Epithelial cell of prostate (primary cell): Measurements from ENCODE around the gene LRRC8C.
"Not testable (repeated sequence)": the region's sequence is repeated elsewhere in the genome, so short reads cannot be mapped to it uniquely, and the experiment has no call there.

ENCODE experiments used
- DNase-seq: peaks from one replicate; pipeline ENCODE4 v3.0.0-alpha.2; 2011; ENCODE audit warnings: low read depth, low spot score
- H3K27ac ChIP-seq: fragments of 450-650 bp; 2 replicates; pipeline ENCODE4 v1.5.1; 2017; ENCODE audit warnings: mild to moderate bottlenecking

Gene LRRC8C

GRCh38 chr1:89632657-89633247 lies at the start of gene LRRC8C:
LRRC8C (plus strand) TSS chr1:89633120; CDS start chr1:89686474, 53,354 bp downstream.
- H3K27ac ChIP-seq: peak within 1 kb of the TSS; percentile 93
- DNase-seq: no peak

GRCh38 chr1:89584211-89584610 lies 48.7 kb upstream of the LRRC8C start:
- no peak overlapping the region for H3K27ac ChIP-seq
- DNase-seq: no peak

- H3K27ac ChIP-seq: no peak overlapping the region
- no peak for DNase-seq
These were observed 48.1 kb upstream of the LRRC8C start for GRCh38 chr1:89584781-89585180.

- DNase-seq: no peak
- H3K27ac ChIP-seq: no peak overlapping the region
These were observed 45.2 kb upstream of the LRRC8C start for GRCh38 chr1:89587729-89588161.

DNA sequence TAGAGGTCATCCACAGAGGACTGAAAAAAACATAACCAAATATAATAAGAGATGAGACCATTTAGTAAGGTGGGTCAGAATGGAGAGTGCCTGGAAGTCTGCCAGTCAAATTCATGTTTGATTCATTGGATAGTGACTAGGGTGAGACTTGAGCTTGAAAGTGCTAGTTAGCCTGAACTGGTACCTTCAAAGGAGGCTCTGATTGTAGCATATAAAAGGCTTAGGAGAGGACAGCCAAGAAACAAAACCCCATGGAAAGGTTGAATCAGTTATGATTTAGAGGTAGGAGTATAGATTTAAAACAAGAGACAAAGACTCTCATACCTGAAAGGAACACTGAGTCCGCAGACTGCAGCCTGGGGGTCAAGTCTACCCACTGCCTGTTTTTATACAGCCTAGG lies 44.4 kb upstream of the LRRC8C start:
- no peak for DNase-seq
- no peak overlapping the region for H3K27ac ChIP-seq

DNA sequence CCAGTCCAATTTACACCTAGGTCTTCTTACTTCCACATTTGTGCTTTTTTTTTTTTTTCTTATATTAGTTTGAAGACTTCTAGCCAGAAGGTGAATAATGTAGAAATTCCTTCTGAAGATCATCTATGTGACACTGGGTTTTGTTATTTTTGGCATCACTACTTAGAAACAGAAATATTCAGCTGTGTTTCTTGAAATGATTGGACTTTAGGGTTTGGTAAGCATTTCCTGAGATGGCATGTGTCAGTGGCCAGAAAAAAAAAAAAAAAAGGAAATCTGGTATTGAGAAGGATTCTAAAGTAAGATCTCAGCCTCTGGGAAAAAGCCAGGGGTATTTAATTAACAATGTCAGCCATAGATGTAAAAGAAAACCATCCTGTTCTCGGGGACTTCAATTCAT lies 43.4 kb upstream of the LRRC8C start:
- no peak for DNase-seq
- H3K27ac ChIP-seq: no peak overlapping the region

DNA sequence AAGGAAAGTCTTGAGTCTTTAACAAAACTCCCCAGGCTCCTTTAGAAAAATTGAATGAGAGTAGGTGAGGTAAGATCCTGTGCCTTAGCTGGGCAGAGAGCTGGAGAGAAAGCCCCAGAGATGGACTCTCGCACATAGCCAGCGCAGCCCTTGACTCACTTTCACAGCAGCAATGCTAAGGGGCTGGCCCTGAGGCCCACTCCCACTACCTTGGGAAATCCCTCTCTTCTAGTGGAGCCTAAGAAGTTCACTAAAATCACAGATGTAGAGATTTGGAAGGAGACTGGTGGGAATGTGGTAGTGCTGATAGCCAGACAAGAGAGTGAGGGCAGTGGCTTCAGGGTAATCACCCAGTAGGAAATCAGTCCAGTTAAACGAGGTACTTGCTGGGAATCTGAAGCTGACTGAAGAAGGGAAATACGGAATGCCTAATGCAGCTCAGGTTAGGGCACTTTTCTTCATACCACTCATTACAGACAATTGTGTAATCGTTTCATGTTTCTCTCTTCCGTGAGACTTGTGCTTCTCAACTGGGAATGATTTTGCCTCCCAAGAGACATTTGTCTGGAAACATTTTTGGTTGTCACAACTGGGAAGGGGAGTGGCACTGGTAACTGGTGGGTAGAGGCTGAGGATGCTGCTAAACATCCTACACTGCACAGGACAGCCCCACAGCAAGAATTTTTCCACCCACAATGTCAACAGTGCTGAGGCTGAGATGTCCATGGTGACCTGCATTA lies 42.4 kb upstream of the LRRC8C start:
- DNase-seq: no peak
- no peak overlapping the region for H3K27ac ChIP-seq

DNA sequence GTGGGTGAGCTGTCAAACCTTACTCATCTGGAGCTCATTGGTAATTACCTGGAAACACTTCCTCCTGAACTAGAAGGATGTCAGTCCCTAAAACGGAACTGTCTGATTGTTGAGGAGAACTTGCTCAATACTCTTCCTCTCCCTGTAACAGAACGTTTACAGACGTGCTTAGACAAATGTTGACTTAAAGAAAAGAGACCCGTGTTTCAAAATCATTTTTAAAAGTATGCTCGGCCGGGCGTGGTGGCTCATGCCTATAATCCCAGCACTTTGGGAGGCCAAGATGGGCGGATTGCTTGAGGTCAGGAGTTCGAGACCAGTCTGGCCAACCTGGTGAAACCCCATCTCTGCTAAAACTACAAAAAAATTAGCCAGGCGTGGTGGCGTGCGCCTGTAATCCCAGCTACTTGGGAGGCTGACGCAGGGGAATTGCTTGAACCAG lies 40.0 kb upstream of the LRRC8C start:
- DNase-seq: not testable (repeated sequence)
- H3K27ac ChIP-seq: peak overlapping the region; percentile 44

DNA sequence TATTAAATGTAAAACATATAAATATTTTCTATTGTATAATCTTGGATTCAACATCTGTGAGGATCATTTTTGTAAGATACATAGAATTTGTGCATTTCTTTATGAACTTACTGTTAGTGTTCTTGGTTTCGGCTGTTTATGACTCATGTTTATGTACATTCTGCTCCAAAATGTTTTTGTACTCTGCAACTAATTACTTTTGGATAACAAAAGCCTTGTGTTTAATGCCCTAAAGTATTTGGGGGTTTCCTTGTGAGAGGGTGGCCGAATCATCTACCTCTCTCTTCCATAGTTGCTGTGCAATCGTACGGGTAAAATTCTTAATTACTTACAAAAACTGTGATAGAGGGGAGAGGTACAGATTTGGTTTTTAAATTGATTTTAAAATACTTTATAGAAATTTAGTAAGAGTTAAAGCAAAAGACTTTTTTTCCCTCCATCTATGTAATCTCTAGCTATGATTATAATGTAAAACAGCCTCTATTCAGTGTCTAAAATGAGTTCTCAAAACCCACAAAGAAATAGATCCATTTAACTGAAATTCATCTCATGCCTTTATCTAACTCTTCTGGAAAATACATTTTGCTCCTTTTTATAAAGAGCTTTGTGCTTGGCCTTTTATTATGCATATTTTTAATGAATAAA lies 38.7 kb upstream of the LRRC8C start:
- no peak for DNase-seq
- no peak overlapping the region for H3K27ac ChIP-seq

- no peak for DNase-seq
- no peak overlapping the region for H3K27ac ChIP-seq
These were observed 36.2 kb upstream of the LRRC8C start for GRCh38 chr1:89596698-89597097.

DNA sequence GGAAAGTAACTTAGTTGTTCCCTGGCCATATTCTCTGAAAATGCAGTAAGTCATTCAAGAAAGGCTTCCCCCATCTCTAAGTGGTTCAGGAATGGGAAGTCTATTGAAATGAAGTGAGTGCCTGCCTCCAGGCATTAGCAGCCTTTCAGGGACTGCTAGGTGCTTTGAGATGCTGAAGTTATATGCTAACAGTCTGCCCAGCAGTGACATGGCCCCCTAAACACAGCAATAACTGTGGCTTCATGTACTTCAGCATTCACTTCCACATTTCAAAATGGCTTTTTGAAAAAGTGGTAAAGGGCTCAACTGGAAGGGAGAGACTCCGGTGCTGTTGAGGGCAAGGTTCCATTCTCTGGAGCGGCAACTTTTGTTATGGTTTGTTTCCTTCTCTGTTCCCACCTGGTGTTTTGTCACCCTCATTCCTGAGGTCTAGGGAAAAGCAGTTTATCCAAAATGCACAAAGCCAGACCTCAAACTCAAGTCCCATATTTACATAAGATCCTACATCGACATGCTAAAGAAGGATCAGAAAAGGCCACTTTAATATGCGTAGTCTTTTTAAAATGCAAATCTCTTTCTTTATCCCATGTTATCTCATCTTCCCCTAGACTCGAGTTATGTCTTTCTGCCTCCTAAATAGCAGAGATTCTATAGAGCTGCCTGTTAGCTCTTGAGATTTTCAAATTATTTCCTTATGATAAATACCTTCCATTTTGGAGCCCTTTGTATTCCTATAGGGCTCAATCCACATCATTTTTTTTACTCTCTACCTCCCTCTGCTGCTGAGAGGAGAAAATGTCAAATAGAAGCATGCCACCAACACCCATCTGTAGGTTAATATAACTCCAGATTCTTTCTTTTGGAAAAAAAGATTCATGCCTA lies 34.2 kb upstream of the LRRC8C start:
- no peak overlapping the region for H3K27ac ChIP-seq
- no peak for DNase-seq

DNA sequence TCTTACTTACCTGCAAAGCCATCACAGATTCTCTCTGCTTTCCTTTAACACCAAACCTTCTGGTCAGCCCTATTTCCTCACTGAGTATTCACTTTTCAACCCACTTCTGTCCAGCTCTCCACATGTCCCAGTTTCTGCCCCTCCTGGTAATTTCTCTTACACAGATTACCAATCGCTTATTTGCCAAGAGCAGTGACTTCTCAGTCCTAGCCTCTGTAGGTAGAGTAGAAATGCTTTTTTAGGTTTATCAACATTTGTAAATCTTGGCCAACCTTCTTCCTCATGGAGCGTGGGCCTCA lies 33.6 kb upstream of the LRRC8C start:
- DNase-seq: no peak
- H3K27ac ChIP-seq: no peak overlapping the region

DNA sequence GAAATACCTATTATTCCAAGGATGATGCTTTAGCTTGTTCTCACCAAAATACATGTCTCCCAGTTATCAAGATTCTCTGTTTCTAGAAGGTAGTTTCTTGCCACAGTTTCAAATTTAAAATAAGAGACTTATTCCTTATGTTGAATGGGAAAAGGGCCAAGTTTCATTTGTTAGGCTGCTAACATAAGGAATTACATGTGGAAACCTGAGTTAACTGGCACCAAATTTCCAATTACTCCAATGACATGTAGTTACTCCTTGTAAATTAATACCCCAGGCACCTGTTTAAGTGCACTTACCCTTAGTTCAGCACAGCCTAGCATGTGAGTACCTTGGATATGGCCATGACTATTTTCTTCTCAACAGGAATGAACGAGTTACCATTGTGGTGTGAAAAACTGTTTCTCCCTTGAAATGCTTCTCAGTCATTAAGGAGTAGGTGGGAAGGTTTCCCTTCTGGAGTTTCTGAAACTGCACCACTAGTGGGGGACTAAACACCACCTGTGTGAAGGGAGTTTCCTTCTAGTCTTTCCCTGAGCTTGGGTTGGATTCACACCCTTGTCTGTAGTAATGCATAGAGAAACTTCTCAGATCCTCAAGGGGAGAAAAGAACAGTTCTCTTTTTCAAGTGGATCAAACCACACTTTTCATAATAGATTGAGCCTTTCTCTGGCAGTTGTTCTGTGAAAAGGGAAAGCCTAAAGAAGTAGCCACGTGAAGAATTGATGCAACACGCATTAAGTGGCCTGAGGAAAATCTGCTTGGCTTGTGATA lies 32.3 kb upstream of the LRRC8C start:
- DNase-seq: no peak

DNA sequence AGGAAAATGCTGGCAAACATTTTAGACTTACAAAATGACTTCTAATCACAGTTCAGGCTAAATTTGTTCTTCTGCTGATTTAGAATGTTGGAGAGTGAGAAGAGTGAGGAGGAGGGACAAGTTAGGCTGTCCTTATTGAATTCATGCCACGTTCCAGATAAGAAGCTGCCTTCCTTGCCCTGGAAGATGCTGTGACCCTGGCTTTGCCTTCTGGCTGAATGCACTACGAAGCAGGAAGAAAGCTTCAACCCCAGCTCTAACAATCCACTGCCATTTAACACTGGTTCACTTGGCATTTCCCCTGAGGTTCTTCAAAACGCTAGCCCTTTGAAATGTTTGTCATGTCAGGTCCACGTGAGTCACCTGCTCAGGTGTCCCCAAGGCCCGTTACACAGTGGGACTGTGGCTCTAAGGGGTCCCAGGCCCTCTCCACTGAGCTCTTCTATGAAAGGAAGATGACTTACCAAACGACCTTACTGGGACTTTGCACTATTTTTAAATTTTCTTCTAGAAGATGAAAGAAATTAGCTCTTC lies 30.0 kb upstream of the LRRC8C start:
- no peak for DNase-seq
- no peak overlapping the region for H3K27ac ChIP-seq

More for the DNA sequence above, 32.3 kb upstream of the LRRC8C start:
- H3K27ac ChIP-seq: no peak overlapping the region

GRCh38 chr1:89603651-89604413 lies 29.1 kb upstream of the LRRC8C start:
- no peak overlapping the region for H3K27ac ChIP-seq
- no peak for DNase-seq

DNA sequence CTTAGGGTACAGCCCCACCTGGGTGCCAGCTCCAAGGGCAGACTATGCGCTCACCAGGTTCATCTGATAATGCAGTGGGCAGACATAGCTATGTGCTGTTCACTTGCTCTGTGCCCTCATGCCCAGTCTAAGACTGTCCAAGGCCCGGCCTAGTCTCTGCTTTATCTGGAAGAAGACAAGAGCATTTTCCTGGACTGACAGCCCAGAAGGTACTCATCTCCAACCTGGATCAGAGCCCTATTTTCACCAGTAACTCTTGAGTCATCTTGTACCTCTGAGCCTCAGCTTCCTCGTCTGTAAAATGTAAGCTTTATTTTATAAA lies 28.5 kb upstream of the LRRC8C start:
- H3K27ac ChIP-seq: no peak overlapping the region
- DNase-seq: no peak

GRCh38 chr1:89605692-89606091 lies 27.2 kb upstream of the LRRC8C start:
- no peak overlapping the region for H3K27ac ChIP-seq
- DNase-seq: no peak

GRCh38 chr1:89606227-89606980 lies 26.5 kb upstream of the LRRC8C start:
- no peak overlapping the region for H3K27ac ChIP-seq
- DNase-seq: no peak
